HG03196 (cell line): ENCODE data around the gene CEMIP2.
A peak's percentile ranks its signal among the peaks of the same experiment; 100 is the strongest.
"Not testable (repeated sequence)": the region's sequence is repeated elsewhere in the genome, so short reads cannot be mapped to it uniquely, and the experiment has no call there.

Source experiments
- ATAC-seq: cut with Tn5 transposase; IDR thresholded peaks from one replicate; pipeline ENCODE4 v1.9.1; 2021; ENCODE audit not compliant: unreplicated experiment

Gene CEMIP2

GRCh38 chr9:71710856-71711255 is 57.5 kb downstream of the CEMIP2 start:
- no peak for ATAC-seq

DNA sequence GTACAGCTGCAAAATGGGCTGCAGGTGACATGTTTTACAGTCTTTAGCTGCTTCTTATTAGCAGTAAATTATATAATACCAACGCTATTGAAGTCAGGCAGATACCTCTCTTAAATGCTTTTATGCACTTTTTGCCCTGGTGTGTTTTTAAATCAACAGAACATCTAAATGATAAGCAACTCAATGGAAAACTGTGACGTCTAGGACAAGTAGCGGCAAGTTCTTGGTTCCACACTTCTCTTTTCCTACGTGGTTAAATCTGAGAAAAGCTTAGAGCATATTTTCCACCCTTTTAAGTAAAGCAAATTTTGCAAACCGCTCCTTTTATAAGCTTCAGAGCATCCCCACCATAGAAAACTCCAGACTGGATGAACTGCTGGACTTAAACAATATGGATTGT is 58.1 kb downstream of the CEMIP2 start:
- ATAC-seq = no peak

DNA sequence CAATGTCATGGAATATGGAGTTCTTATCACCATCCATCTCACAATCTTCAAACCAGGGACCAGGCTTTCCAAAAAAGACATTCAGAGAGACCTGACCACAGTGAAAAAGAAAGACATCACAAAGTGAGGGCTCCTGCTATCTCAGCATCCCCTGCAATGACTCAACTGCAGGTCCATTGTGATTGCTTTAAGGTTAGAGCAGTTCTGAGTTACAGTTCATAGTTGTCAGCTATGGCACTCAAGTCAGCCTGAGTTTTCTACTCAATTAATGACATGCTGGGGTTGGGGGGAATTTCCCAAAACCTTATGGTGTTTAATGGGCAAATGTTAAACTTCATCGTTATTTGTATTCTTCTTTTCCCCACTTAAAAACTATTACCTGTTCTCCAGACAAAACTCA is 58.9 kb downstream of the CEMIP2 start:
- no peak for ATAC-seq

DNA sequence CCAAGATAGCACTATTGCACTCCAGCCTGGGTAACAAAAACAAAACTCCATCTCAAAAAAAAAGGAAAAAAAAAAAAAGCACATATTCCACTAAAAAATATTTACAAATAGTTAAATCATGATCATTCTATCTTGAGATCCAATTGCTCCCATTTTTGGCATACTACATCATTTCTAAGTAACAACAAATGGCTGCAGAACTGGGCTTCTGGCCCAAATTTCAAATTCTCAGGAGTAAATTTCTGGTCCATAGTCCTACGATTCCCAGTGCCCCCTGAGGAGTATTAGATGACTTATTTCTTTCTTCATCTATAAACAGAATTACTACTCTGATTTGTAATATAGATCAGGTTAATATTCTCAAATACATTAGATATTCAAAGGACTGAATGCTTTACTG is 62.1 kb downstream of the CEMIP2 start:
- ATAC-seq = no peak

DNA sequence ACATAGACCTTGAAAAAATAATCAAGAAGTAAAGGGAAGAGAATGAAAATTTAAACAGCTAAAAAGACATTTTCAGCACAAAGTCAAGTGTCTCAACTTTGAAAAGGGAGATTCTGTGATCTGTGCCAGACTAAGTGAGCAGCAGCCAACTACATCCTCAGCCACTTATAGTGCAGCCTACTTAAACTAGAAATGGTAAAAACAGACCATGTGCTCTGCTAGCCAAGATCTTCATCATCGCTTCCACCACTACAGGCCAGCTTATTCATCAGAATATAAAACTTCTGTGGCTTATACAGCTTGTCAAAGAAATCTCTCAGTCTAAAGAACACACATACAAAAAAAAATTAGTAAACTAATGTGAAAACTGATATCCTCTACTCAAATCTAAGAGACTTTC is 63.5 kb downstream of the CEMIP2 start:
- ATAC-seq = no peak

DNA sequence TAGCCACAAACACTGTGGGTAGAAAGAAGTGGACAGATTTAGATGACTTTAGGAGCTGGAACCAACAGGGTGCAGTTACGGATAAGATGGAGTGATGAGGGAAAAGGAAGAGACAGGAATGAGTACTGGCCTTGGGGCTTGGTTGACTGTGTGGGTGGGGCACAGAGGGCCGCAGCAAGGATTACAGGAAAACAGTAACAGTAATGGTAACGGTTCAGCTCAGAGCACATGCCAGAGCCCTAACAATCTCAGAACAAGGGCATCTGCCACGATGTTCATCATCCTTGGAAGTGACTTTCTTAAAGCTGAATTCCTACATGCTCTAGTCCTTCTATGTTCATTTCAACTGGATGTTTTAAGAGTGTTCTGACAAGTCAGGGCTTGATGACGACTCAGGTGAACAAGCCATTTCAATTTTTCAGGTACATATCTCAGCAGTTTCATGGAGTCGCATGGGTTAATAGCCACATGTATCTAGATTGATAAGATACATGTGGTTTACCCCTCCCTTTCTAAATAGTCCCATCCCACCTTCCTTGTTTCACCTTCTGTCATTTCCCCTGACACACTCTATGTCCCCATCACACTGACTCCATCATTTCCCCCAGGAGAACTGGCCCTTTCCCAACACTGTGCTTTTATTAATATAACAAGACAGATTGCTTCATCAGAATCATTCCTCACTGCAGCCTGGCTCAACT is 65.0 kb downstream of the CEMIP2 start:
- ATAC-seq = no peak

DNA sequence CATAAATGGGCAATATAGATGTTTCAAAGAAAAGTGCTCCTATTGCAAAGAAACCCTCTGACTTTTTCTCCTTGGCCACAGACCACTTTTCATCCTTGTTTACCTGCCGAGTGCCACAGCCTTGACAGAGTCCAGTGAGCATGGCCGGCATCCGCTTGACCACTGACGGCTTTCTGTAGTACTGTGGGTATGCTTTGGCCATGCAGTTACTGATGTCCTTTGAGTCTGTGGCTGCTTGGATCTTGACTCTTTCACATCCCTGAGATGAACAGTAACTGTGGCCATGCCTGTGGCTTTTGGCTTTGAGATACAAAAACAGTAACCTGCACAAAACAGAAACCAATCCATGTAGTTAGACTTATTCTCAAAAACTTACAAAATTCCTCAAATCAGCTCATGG is 70.4 kb downstream of the CEMIP2 start:
- ATAC-seq = no peak

GRCh38 chr9:71694332-71694731 is 74.0 kb downstream of the CEMIP2 start:
- ATAC-seq = no peak

DNA sequence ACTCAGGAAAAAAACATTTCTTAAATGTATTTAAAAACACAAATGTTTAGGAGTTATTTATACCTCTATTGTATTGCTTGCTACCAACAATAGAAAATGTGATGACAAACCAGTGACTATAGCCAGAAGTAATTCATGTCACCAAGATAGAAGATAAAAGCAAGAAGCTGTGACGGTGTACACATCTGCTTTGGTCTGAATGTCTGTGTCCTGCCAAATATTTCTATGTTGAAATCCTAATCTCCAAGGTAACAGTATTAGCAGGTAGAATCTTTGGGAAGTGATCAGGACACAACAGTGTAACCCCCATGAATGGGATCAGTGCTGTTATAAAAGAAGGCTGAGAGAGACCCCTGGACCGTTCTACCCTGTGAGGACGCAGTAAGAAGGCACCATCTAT is 74.7 kb downstream of the CEMIP2 start:
- ATAC-seq = no peak

DNA sequence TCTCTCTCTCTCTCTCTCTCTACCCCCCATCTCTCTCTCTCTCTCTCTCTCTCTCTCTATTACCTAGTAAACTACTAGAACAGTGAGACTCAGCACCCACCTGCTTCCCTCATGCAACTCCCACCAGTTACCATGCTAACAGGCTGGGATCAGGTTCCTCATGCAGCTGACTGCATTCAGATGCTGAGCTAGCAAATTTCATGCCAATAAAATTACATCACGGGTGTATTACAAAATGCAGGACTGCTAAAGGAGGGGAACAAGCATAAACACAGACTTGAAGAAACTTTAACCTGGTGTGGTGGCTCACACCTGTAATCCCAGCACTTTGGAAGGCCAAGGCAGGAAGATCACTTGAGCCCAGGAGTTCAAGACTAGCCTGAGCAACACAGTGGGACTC is 76.0 kb downstream of the CEMIP2 start:
- ATAC-seq = no peak

GRCh38 chr9:71691576-71691975 is 76.7 kb downstream of the CEMIP2 start:
- not testable (repeated sequence) for ATAC-seq

DNA sequence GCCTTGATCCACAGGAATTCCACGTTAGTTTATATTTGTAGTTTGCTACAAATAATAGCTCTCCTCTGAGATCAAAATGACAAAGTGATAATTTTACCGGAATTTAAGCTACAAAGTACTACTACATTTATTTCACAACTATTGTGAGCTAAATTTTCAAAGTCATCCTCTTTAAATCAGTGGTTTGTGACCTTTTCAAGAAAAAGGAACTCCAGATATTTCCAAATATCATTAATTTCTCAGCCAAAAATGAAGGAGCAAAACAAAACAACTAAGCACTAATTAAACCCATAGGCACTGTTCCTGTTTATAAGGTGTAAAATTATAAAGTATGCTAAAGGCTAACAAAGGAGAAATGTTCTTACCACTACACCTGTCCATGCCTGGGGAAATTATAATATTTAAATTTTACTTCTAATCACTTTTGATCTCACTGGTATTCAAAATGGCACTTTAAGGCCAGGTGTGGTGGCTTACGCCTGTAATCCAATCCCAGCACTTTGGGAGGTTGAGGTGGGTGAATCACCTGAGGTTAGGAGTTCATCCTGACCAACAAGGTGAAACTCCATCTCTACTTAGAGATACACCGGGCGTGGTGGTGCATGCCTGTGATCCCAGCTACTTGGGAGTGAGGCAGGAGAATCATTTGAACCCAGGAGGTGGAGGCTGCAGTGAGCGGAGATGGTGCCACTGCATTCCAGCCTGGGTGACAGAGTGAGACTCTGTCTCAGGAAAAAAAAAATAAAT is 77.5 kb downstream of the CEMIP2 start:
- no peak for ATAC-seq

GRCh38 chr9:71690063-71690688 is 78.1 kb downstream of the CEMIP2 start:
- ATAC-seq = no peak

DNA sequence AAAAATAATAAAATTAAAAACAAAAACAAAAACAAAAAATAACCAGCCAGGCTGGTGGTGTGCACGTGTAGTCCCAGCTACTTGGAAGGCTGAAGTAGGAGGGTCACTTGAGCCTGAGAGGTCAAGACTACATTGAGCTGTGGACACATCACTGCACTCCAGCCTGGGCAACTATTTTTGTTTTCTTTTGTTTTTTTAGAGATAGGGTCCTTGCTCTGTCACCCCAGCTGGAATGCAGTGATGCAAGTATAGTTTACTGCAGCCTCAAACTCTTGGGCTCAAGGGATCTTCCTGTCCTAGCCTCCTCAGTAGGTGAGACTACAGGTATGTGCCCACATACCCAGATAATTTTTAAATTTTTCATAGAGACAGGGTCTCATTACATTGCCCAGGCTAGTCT is 80.6 kb downstream of the CEMIP2 start:
- no peak for ATAC-seq

GRCh38 chr9:71685988-71686387 is 82.3 kb downstream of the CEMIP2 start:
- ATAC-seq = no peak

GRCh38 chr9:71685394-71685793 is 82.9 kb downstream of the CEMIP2 start:
- ATAC-seq = peak; percentile 42

DNA sequence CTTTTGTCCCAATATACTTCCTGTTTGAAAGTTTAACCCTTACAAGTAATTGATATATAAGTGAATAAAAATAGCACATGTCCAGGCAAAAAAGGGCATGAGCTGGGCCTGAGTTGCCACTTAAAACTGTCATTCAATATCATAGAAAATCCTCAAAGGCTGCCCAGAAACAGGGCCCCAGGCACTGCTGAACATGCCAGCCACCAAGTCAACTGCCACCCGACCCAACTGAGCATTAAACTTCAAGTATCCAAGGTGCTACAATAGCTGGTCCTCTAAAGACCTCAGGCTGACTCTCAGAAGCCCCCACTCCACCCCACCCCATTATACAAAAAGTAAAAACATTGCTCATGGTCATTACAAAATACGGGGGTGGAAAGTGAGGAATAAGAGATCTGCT is 83.7 kb downstream of the CEMIP2 start:
- ATAC-seq = no peak

GRCh38 chr9:71683598-71684235 is 84.6 kb downstream of the CEMIP2 start:
- no peak for ATAC-seq

DNA sequence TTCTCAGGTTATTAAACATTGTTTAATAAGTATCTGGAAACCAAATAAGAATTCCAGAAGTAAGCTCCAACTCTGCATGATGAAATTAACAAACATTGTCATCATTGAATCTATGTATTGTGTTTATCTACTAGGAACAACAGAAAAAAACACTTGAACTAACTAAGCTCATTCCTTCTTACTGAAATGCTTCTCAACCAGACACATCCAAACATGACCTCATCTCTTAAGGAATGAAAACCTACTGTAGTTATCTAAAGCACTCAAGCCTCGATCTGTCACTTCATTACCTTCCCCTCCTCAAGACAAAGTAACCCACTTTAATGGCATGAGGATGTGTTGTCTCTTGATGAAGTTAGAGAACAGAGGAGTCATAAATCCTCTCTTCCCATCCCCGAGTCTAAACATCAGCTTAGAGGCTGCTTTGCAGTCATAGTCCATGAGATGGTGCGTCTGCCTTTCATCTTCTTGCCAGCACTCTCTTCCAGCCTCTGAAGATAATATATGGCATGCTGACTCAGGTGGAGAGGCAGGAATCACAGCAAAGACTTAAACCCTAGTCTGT is 86.5 kb downstream of the CEMIP2 start:
- ATAC-seq = no peak

DNA sequence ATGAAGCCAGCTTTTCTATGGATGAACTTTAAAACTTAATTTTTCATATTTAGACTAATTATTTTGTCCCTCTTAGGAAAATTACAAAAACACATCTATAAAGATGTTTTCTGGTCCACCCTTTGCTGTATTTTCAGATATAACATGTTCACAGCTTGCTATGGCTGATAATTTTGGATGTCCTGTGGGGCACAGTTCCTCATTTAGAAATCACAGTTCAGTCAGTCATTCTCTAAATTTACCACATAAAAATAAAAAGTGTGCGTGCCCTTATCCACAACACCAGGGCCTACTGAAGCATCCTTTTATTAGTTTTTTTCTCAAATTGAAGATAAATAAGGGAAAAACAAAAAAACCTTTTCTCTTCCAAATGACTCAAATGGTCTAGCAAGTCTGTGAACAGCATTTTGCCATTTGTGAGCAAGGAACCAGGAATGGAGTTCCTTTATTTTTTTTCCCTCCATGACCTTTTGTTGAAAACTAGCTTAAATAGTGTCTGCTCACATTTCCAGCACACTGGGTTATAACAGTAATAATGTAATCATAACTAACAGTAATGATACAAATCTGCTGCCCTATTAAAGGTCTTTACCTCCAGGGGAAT is 87.1 kb downstream of the CEMIP2 start:
- no peak for ATAC-seq
